MG63 (cell line): ENCODE measurements around the gene OPN1MW3. TPM values are rescaled to one million over a fixed set of nuclear protein-coding genes. Genes with fewer than 3 reads are reported as not detected.
"Not testable (repeated sequence)": the region's sequence is repeated elsewhere in the genome, so short reads cannot be mapped to it uniquely, and the experiment has no call there.

Experiments
- DNase-seq: peaks from one replicate; pipeline ENCODE4 v3.0.0-alpha.2; 2020
- H3K27me3 ChIP-seq: fragments of 250-450 bp; sonication (Bioruptor Pico); 2 replicates; pipeline ENCODE4 v1.5.1; 2020; ENCODE audit warnings: mild to moderate bottlenecking, moderate library complexity
- H3K36me3 ChIP-seq: fragments of 250-450 bp; sonication (Bioruptor Pico); 2 replicates; pipeline ENCODE4 v1.5.1; 2020; ENCODE audit warnings: mild to moderate bottlenecking, moderate library complexity
- H3K4me3 ChIP-seq: fragments of 250-450 bp; sonication (Bioruptor Pico); 2 replicates; pipeline ENCODE4 v1.5.1; 2020; ENCODE audit warnings: mild to moderate bottlenecking, moderate library complexity
- H3K9me3 ChIP-seq: fragments of 250-450 bp; sonication (Bioruptor Pico); 2 replicates; pipeline ENCODE4 v1.5.1; 2020; ENCODE audit warnings: mild to moderate bottlenecking, moderate library complexity
- total RNA-seq: library from RNA; depleted of rRNA; stranded (reverse); fragments of >200 nt; shearing (Covaris generic); gene quantifications from 2 replicates; pipeline ENCODE4 v1.2.3, GENCODE V29; 2014; ENCODE audit warnings: low replicate concordance

OPN1MW3 gene
- total RNA-seq, 1 experiment from 2014 or later = not detected

GRCh38 chrX:154286406-154286805 lies 29.0 kb downstream of the OPN1MW3 start:
- not testable (repeated sequence) for DNase-seq, H3K4me3 ChIP-seq, H3K27me3 ChIP-seq, H3K9me3 ChIP-seq, H3K36me3 ChIP-seq

GRCh38 chrX:154294791-154295574 lies 37.6 kb downstream of the OPN1MW3 start, which contains the start of gene TEX28:
Gene TEX28 (minus strand): TSS chrX:154295124. CDS start chrX:154292117, 3,007 bp downstream.
- no peaks in the 10 kb centered on the region for H3K36me3 ChIP-seq
- H3K27me3 ChIP-seq = no peaks in the 10 kb centered on the region
- no peak for DNase-seq
- no peaks in the 10 kb centered on the region for H3K9me3 ChIP-seq
- no peak within 1 kb of the TSS for H3K4me3 ChIP-seq

- no peaks in the 10 kb centered on the region for H3K27me3 ChIP-seq
- H3K36me3 ChIP-seq = no peaks in the 10 kb centered on the region
- H3K9me3 ChIP-seq = no peaks in the 10 kb centered on the region
- no peak for DNase-seq
- H3K4me3 ChIP-seq = no peak within 1 kb of the TSS
Measured at GRCh38 chrX:154295664-154296310, 38.4 kb downstream of the OPN1MW3 start, which contains the start of gene TKTL1. Gene TKTL1 (plus strand): TSS chrX:154295795. CDS start chrX:154295860, 65 bp downstream.

- DNase-seq = no peak
- Histone ChIP-seq H3K9me3 (no peaks in the 10 kb centered on the region), H3K27me3 (no peaks in the 10 kb centered on the region), H3K4me3 (no peak overlapping the region), H3K36me3 (no peaks in the 10 kb centered on the region)
Measured at GRCh38 chrX:154296731-154297130, 39.3 kb downstream of the OPN1MW3 start.

GRCh38 chrX:154298312-154298711 lies 40.9 kb downstream of the OPN1MW3 start:
- Histone ChIP-seq H3K9me3 (no peaks in the 10 kb centered on the region), H3K27me3 (no peaks in the 10 kb centered on the region), H3K4me3 (no peak overlapping the region), H3K36me3 (no peaks in the 10 kb centered on the region)
- no peak for DNase-seq

- H3K9me3 ChIP-seq = no peaks in the 10 kb centered on the region
- H3K27me3 ChIP-seq = no peaks in the 10 kb centered on the region
- no peaks in the 10 kb centered on the region for H3K36me3 ChIP-seq
- H3K4me3 ChIP-seq = no peak overlapping the region
- no peak for DNase-seq
Measured at GRCh38 chrX:154300816-154301215, 43.4 kb downstream of the OPN1MW3 start.

- not testable (repeated sequence) for DNase-seq, H3K9me3 ChIP-seq, H3K27me3 ChIP-seq, H3K4me3 ChIP-seq, H3K36me3 ChIP-seq
Measured at GRCh38 chrX:154302998-154303397, 45.6 kb downstream of the OPN1MW3 start.

- Histone ChIP-seq H3K4me3 (no peak overlapping the region), H3K36me3 (no peaks in the 10 kb centered on the region), H3K27me3 (no peaks in the 10 kb centered on the region), H3K9me3 (no peaks in the 10 kb centered on the region)
- DNase-seq = no peak
Measured at GRCh38 chrX:154303476-154303875, 46.1 kb downstream of the OPN1MW3 start.

- Histone ChIP-seq H3K4me3 (no peak overlapping the region), H3K9me3 (no peaks in the 10 kb centered on the region), H3K27me3 (no peaks in the 10 kb centered on the region), H3K36me3 (no peaks in the 10 kb centered on the region)
- no peak for DNase-seq
Measured at GRCh38 chrX:154304846-154305245, 47.5 kb downstream of the OPN1MW3 start.

- H3K27me3 ChIP-seq = no peaks in the 10 kb centered on the region
- H3K9me3 ChIP-seq = no peaks in the 10 kb centered on the region
- DNase-seq = no peak
- no peaks in the 10 kb centered on the region for H3K36me3 ChIP-seq
- no peak overlapping the region for H3K4me3 ChIP-seq
Measured at GRCh38 chrX:154305541-154306205, 48.3 kb downstream of the OPN1MW3 start.

- H3K36me3 ChIP-seq = no peaks in the 10 kb centered on the region
- no peaks in the 10 kb centered on the region for H3K9me3 ChIP-seq
- H3K4me3 ChIP-seq = no peak overlapping the region
- H3K27me3 ChIP-seq = no peaks in the 10 kb centered on the region
- no peak for DNase-seq
Measured at GRCh38 chrX:154307202-154307601, 49.8 kb downstream of the OPN1MW3 start.

GRCh38 chrX:154308108-154308946 lies 50.9 kb downstream of the OPN1MW3 start:
- H3K9me3 ChIP-seq = no peaks in the 10 kb centered on the region
- H3K36me3 ChIP-seq = no peaks in the 10 kb centered on the region
- DNase-seq = peak; percentile 26
- no peaks in the 10 kb centered on the region for H3K27me3 ChIP-seq
- H3K4me3 ChIP-seq = no peak overlapping the region

- Histone ChIP-seq H3K36me3 (no peaks in the 10 kb centered on the region), H3K9me3 (no peaks in the 10 kb centered on the region), H3K4me3 (no peak overlapping the region), H3K27me3 (no peaks in the 10 kb centered on the region)
- DNase-seq = no peak
Measured at GRCh38 chrX:154309041-154309775, 51.8 kb downstream of the OPN1MW3 start.

- Histone ChIP-seq H3K4me3 (no peak overlapping the region), H3K36me3 (no peaks in the 10 kb centered on the region), H3K27me3 (no peaks in the 10 kb centered on the region), H3K9me3 (no peaks in the 10 kb centered on the region)
- no peak for DNase-seq
Measured at GRCh38 chrX:154310616-154311536, 53.5 kb downstream of the OPN1MW3 start.

- Histone ChIP-seq H3K36me3 (no peaks in the 10 kb centered on the region), H3K9me3 (no peaks in the 10 kb centered on the region), H3K27me3 (no peaks in the 10 kb centered on the region), H3K4me3 (no peak overlapping the region)
- DNase-seq = no peak
Measured at GRCh38 chrX:154312116-154312515, 54.7 kb downstream of the OPN1MW3 start.
